ENCODE data around the gene GPRC5A. TPM values are rescaled to one million over a fixed set of nuclear protein-coding genes. Genes with fewer than 3 reads are reported as not detected.
A peak's percentile ranks its signal among the peaks of the same experiment; 100 is the strongest.

The GPRC5A gene
- total and polyA plus RNA-seq, 3 experiments from 2014 or later, result not detected

DNA sequence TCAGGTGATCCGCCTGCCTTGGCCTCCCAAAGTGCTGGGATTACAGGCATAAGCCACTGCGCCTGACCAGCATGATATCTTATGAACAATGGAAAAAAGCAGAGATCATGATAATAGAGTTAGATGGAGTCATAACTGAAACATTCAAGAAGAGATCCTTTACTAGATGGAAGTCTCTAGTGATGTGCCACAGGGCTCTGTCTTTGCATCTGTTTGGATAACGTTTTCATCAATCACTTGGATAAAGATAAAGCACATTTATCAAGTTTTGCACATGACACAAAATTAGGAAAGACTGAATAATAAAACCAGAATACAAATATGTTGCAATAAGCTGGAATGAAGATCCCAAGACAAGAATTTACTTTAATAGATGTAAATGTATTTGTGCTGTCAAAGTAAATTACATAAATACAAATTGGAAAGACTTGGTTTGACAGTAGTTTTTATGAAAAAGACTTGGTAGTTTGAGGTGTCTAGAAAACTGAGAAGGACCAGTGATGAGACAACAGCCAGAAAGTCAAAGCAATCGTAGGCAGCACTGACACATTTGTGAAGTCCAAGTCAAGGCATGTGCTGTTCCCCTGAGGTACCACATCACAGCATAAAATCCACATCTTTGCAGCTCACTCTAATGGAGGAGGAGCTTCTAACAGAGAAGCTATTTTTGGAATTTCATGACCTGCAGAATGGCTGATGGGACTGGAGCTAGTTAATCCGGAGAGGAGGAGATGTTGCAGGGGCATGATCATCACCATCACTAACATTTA, 28.5 kb downstream of the GPRC5A start:
- no peaks in the 10 kb centered on the region for H3K36me3 ChIP-seq (ENCODE audit: insufficient read depth, low read length)
- CTCF ChIA-PET, result interaction anchor here (0.9 kb wide), 1 partner anchor 291 kb away, joined by 3 read pairs; no protein-coding TSS in a partner anchor

DNA sequence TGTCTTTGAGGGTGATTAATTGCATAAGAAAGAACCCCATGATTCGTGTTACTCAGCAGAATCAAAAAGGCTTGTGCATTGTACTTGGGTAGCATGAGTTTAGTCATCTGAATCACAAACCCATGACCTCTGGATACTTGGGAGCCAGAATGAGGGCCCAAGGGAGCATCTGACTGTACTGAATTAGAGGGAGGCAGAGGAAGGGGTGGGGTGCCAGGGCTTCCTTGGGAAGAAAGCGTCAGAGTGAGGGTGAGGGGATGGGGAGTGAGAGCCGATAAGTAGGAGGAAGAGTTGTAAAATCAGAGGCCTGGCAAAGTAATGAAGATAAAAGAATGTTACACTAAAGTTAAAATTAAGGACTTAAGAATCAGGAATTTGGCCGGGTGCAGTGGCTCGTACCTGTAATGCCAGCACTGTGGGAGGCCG, 30.8 kb downstream of the GPRC5A start:
- Histone ChIP-seq H3K27ac (ENCODE audit: low read depth, low read length) (no peak overlapping the region), H3K4me1 (ENCODE audit: insufficient read depth, low read length) (no peaks in the 10 kb centered on the region), H3K36me3 (ENCODE audit: insufficient read depth, low read length) (no peaks in the 10 kb centered on the region), H3K27me3 (ENCODE audit: insufficient read depth, low read length, poor library complexity, severe bottlenecking) (no peaks in the 10 kb centered on the region), H3K9me3 (ENCODE audit: low read length) (no peaks in the 10 kb centered on the region), H3K4me3 (ENCODE audit: low read length) (no peak overlapping the region)
- peaks cover 6 to 29% of the 10 kb centered on the region in 2 donors for H3K27me3 Mint-ChIP-seq
- H3K4me3 Mint-ChIP-seq, result no peak overlapping the region
- H3K36me3 Mint-ChIP-seq, result peaks cover 0 to 1% (median 0%) of the 10 kb centered on the region in 3 donors
- ChIA-PET CTCF (interaction anchor here (1.7 kb wide), 1 partner anchor 290 kb away, joined by 8 read pairs; no protein-coding TSS in a partner anchor), POLR2A (no interaction called here)
- H3K4me1 Mint-ChIP-seq, result peaks cover 0 to 3% (median 0%) of the 10 kb centered on the region in 3 donors
- no peak overlapping the region for H3K27ac Mint-ChIP-seq
- DNase-seq, result no peak
- H3K9me3 Mint-ChIP-seq, result no peaks in the 10 kb centered on the region

More for the DNA sequence above, 28.5 kb downstream of the GPRC5A start:
- DNase-seq, result no peak
- H3K4me1 ChIP-seq (ENCODE audit: insufficient read depth, low read length), result peaks cover 5% of the 10 kb centered on the region
- H3K27me3 ChIP-seq (ENCODE audit: insufficient read depth, low read length, poor library complexity, severe bottlenecking), result no peaks in the 10 kb centered on the region
- no peaks in the 10 kb centered on the region for H3K9me3 ChIP-seq (ENCODE audit: low read length)
- no peak overlapping the region for H3K27ac ChIP-seq (ENCODE audit: low read depth, low read length)
- peaks cover 5 to 9% (median 8%) of the 10 kb centered on the region in 3 donors for H3K4me1 Mint-ChIP-seq
- no peak overlapping the region for H3K27ac Mint-ChIP-seq
- H3K4me3 Mint-ChIP-seq, result no peak overlapping the region
- H3K36me3 Mint-ChIP-seq, result peaks cover 0 to 1% (median 0%) of the 10 kb centered on the region in 3 donors
- POLR2A ChIA-PET, result no interaction called here
- peaks cover 12 to 24% of the 10 kb centered on the region in 2 donors for H3K27me3 Mint-ChIP-seq
- H3K4me3 ChIP-seq (ENCODE audit: low read length), result no peak overlapping the region
- no peaks in the 10 kb centered on the region for H3K9me3 Mint-ChIP-seq

DNA sequence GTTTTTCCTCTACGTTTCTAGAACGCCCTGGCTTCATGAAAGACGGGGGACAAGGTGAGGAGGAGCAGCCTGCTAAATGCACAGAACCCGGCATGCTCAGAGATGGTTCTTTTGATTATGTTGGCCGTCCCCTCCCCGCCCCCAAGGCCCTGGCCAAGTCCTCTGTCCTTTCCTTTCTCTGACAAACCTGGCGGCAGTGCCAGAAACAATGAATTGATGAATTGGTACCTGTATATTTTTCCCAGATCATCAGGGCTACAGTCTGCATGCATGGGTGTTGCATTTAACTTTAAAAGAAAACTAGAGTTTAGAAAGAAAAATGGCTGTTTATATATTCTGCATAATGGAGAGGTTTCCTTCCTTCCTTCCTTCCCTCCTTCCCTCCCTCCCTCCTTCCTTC, 31.6 kb downstream of the GPRC5A start:
- peaks cover 6 to 29% of the 10 kb centered on the region in 2 donors for H3K27me3 Mint-ChIP-seq
- POLR2A ChIA-PET, result no interaction called here

DNA sequence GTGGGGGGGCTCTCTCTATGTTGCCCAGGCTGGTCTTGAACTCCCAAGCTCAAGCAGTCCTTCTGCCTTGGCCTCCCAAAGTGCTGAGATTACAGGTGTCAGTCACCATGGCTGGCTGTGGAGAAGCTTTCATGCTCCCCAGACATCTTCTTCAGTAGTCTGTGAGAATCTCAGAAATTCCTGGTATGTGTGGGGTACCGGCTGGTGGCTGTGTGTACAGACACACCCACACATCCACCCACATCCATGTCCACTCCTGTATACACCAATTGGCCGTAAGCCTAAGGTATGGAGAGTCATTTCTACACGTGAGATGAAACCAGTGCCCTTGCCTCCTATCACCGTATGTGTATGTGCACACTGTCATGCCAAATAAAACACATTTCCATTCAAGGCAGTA, 32.8 kb downstream of the GPRC5A start:
- Mint-ChIP-seq H3K36me3 (peaks cover 0 to 1% (median 0%) of the 10 kb centered on the region in 3 donors), H3K27ac (no peak overlapping the region), H3K9me3 (no peaks in the 10 kb centered on the region), H3K4me3 (no peak overlapping the region), H3K4me1 (peaks cover 0 to 5% (median 0%) of the 10 kb centered on the region in 3 donors), H3K27me3 (peaks cover 0 to 23% of the 10 kb centered on the region in 2 donors)
- Histone ChIP-seq H3K36me3 (ENCODE audit: insufficient read depth, low read length) (no peaks in the 10 kb centered on the region), H3K27ac (ENCODE audit: low read depth, low read length) (no peak overlapping the region), H3K27me3 (ENCODE audit: insufficient read depth, low read length, poor library complexity, severe bottlenecking) (no peaks in the 10 kb centered on the region), H3K4me1 (ENCODE audit: insufficient read depth, low read length) (no peaks in the 10 kb centered on the region), H3K9me3 (ENCODE audit: low read length) (no peaks in the 10 kb centered on the region), H3K4me3 (ENCODE audit: low read length) (no peak overlapping the region)
- ChIA-PET POLR2A (no interaction called here), CTCF (no interaction called here)
- no peak for DNase-seq

More for the DNA sequence above, 31.6 kb downstream of the GPRC5A start:
- H3K9me3 Mint-ChIP-seq, result no peaks in the 10 kb centered on the region
- peaks cover 0 to 5% (median 0%) of the 10 kb centered on the region in 3 donors for H3K4me1 Mint-ChIP-seq
- CTCF ChIA-PET, result no interaction called here
- no peak overlapping the region for H3K4me3 Mint-ChIP-seq
- Histone ChIP-seq H3K9me3 (ENCODE audit: low read length) (no peaks in the 10 kb centered on the region), H3K27ac (ENCODE audit: low read depth, low read length) (no peak overlapping the region), H3K27me3 (ENCODE audit: insufficient read depth, low read length, poor library complexity, severe bottlenecking) (no peaks in the 10 kb centered on the region), H3K4me1 (ENCODE audit: insufficient read depth, low read length) (no peaks in the 10 kb centered on the region), H3K4me3 (ENCODE audit: low read length) (no peak overlapping the region), H3K36me3 (ENCODE audit: insufficient read depth, low read length) (no peaks in the 10 kb centered on the region)
- H3K27ac Mint-ChIP-seq, result no peak overlapping the region
- peaks cover 0 to 1% (median 0%) of the 10 kb centered on the region in 3 donors for H3K36me3 Mint-ChIP-seq
- no peak for DNase-seq

DNA sequence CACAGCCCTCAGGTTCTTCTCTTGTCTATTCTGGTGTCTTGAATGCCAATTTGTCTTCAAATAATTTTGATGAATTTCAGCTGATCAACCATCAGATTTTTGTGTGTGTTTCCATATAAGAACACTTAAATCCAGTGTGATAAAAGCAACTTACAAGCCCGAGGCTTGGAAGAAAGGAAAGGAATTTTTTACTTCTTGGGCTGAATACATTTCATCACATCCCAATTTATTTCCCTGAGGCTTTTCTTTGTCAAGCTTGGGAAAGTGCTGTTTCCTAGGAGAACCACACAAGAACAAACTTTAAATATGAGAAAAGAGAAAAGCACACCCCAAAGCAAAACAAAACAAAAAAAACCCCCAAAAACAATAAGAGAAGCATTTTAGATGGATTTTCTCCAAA, 34.0 kb downstream of the GPRC5A start:
- H3K4me3 ChIP-seq (ENCODE audit: low read length), result no peak overlapping the region
- no peaks in the 10 kb centered on the region for H3K36me3 ChIP-seq (ENCODE audit: insufficient read depth, low read length)
- H3K27me3 ChIP-seq (ENCODE audit: insufficient read depth, low read length, poor library complexity, severe bottlenecking), result no peaks in the 10 kb centered on the region
- CTCF ChIA-PET, result no interaction called here
- no peak overlapping the region for H3K27ac ChIP-seq (ENCODE audit: low read depth, low read length)
- H3K9me3 Mint-ChIP-seq, result peaks cover 0 to 1% (median 0%) of the 10 kb centered on the region in 5 donors
- POLR2A ChIA-PET, result no interaction called here
- DNase-seq, result no peak
- no peaks in the 10 kb centered on the region for H3K9me3 ChIP-seq (ENCODE audit: low read length)
- peaks cover 0 to 5% (median 0%) of the 10 kb centered on the region in 3 donors for H3K4me1 Mint-ChIP-seq
- no peaks in the 10 kb centered on the region for H3K4me1 ChIP-seq (ENCODE audit: insufficient read depth, low read length)
- peaks cover 0 to 15% of the 10 kb centered on the region in 2 donors for H3K27me3 Mint-ChIP-seq
- H3K27ac Mint-ChIP-seq, result no peak overlapping the region
- peaks cover 0 to 1% (median 0%) of the 10 kb centered on the region in 3 donors for H3K36me3 Mint-ChIP-seq
- H3K4me3 Mint-ChIP-seq, result no peak overlapping the region

DNA sequence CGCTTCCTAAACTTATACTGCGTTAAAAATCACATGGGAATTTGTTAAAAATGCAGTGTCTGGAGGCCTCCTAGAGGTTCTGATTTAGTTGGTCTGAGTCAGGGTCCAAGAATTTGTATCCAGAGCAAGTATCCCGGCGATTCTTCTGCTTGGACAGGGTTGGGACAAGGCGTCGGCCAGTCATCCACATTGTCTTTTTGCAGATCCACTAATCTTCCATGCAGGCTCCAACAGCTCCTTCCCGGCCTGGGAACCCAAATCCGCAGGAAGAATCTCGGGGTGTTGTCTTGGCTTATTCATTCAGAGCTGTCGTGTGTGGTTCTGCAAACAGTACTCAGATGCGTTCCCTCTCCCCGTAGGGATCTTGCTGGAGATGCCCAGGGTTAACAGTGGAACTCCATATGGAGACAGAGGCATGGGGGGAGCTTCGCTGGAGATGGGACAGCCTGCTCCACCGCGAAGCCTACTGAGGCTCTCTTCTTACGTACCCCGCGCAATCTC, 35.3 kb downstream of the GPRC5A start:
- peaks cover 0 to 15% of the 10 kb centered on the region in 2 donors for H3K27me3 Mint-ChIP-seq
- Histone ChIP-seq H3K9me3 (ENCODE audit: low read length) (no peaks in the 10 kb centered on the region), H3K27me3 (ENCODE audit: insufficient read depth, low read length, poor library complexity, severe bottlenecking) (no peaks in the 10 kb centered on the region), H3K27ac (ENCODE audit: low read depth, low read length) (peak overlapping the region; percentile 16), H3K4me3 (ENCODE audit: low read length) (no peak overlapping the region), H3K36me3 (ENCODE audit: insufficient read depth, low read length) (no peaks in the 10 kb centered on the region), H3K4me1 (ENCODE audit: insufficient read depth, low read length) (no peaks in the 10 kb centered on the region)
- H3K36me3 Mint-ChIP-seq, result peaks cover 0 to 1% (median 0%) of the 10 kb centered on the region in 3 donors
- H3K27ac Mint-ChIP-seq, result peak overlapping the region in 1 of 8 donors; percentile 27
- no peak overlapping the region for H3K4me3 Mint-ChIP-seq
- H3K4me1 Mint-ChIP-seq, result peaks cover 0 to 5% (median 0%) of the 10 kb centered on the region in 3 donors
- DNase-seq, result no peak
- H3K9me3 Mint-ChIP-seq, result peaks cover 0 to 2% (median 0%) of the 10 kb centered on the region in 5 donors
- POLR2A ChIA-PET, result no interaction called here
- CTCF ChIA-PET, result interaction anchor here (1.2 kb wide), 1 partner anchor 11 kb away, joined by 5 read pairs; no protein-coding TSS in a partner anchor

DNA sequence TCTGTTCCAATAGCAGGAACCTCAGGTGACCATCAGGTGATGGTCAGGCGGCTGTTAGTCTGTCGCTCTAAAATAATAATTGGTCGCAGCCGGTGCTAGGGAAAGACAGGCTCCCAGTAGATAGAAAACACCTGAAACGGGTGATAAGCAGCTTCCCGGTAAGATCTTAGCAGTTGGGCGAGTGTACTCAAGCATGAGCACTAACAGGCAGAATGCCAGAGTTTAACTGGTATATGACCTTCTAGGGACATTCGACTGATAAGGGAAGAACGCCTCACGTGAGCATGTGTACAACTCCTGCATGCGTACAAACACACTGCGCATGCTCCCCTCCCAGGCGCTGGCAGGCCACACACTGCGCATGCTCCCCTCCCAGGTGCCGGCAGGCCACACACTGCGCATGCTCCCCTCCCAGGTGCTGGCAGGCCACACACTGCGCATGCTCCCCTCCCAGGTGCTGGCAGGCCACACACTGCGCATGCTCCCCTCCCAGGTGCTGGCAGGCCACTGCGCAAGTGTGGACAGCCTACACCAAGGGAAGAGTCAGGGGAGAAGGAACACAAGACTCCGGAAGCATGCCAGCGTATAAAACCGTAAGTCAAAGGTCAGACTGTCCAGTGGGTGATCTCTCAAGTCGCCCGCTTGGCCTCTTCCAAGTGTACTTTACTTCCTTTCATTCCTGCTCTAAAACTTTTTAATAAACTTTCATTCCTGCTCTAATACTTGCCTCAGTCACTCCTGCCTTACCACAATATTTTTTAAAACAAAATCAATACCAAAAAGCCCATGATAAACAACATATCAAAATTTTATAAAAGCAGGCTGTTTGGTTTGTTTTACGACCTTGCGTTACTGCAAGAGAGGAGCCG, 36.1 kb downstream of the GPRC5A start:
- POLR2A ChIA-PET, result no interaction called here
- peak overlapping the region in 2 of 8 donors; percentile 27 to 66 for H3K27ac Mint-ChIP-seq
- H3K36me3 Mint-ChIP-seq, result peaks cover 0 to 1% (median 0%) of the 10 kb centered on the region in 3 donors
- Histone ChIP-seq H3K27ac (ENCODE audit: low read depth, low read length) (peak overlapping the region; percentile 38), H3K4me3 (ENCODE audit: low read length) (no peak overlapping the region), H3K36me3 (ENCODE audit: insufficient read depth, low read length) (no peaks in the 10 kb centered on the region), H3K4me1 (ENCODE audit: insufficient read depth, low read length) (no peaks in the 10 kb centered on the region), H3K9me3 (ENCODE audit: low read length) (no peaks in the 10 kb centered on the region), H3K27me3 (ENCODE audit: insufficient read depth, low read length, poor library complexity, severe bottlenecking) (no peaks in the 10 kb centered on the region)
- CTCF ChIA-PET, result interaction anchor here (1.2 kb wide), 1 partner anchor 12 kb away, joined by 5 read pairs; no protein-coding TSS in a partner anchor
- H3K27me3 Mint-ChIP-seq, result peaks cover 0 to 15% of the 10 kb centered on the region in 2 donors
- peaks cover 0 to 2% (median 0%) of the 10 kb centered on the region in 5 donors for H3K9me3 Mint-ChIP-seq
- peaks cover 0 to 5% (median 0%) of the 10 kb centered on the region in 3 donors for H3K4me1 Mint-ChIP-seq
- H3K4me3 Mint-ChIP-seq, result peak overlapping the region in 4 of 7 donors; percentile 48 to 74 (median 71)
- DNase-seq, result peak; percentile 8 to 81 (median 51)

Measured in CD8-positive, alpha-beta memory T cell (primary cell).